HEK293 (cell line): ENCODE results near the gene PARD6B.

Source experiments
- CTCF ChIA-PET: fragments of 350-600 bp; formaldehyde crosslinking; extraction: SDS; loops from one replicate; lab custom pipeline; 2021; ENCODE audit warnings: antibody characterized with exemption; lab: Yijun Ruan, JAX
- POLR2A ChIA-PET: fragments of 300-600 bp; formaldehyde crosslinking; extraction: SDS; loops from one replicate; lab custom pipeline; 2020; ENCODE audit warnings: antibody characterized with exemption, inconsistent platforms; lab: Yijun Ruan, JAX
- H3K27ac ChIP-seq: fragments of 200-500 bp; sonication (Bioruptor generic); 2 replicates; pipeline ENCODE4 v1.5.1; 2014; ENCODE audit warnings: low read depth, low read length, control low read depth, inconsistent platforms; ENCODE audit errors: extremely low read depth
- H3K36me3 ChIP-seq, 2 experiments: fragments of 200-500 bp in 1 of 2; sonication (Bioruptor generic) in 1 of 2; 1 replicate in 1 of 2; 2 replicates in 1 of 2; pipeline ENCODE4 v1.5.1; 2014 to 2017; ENCODE audit warnings: inconsistent platforms in 2 of 2, low read length in 2 of 2; ENCODE audit not compliant: control insufficient read depth in 2 of 2, insufficient read depth in 1 of 2
- H3K4me1 ChIP-seq: fragments of 200-500 bp; sonication (Bioruptor generic); 2 replicates; pipeline ENCODE4 v1.5.1; 2014; ENCODE audit warnings: mild to moderate bottlenecking, low read length, inconsistent platforms; ENCODE audit not compliant: control insufficient read depth, insufficient read depth
- H3K4me3 ChIP-seq: 2 replicates; pipeline ENCODE4 v1.5.1; 2011; ENCODE audit warnings: low read depth, mild to moderate bottlenecking, control low read depth, low read length, moderate library complexity
- H3K9me3 ChIP-seq: fragments of 200-500 bp; sonication (Bioruptor generic); 2 replicates; pipeline ENCODE4 v1.5.1; 2014; ENCODE audit warnings: low read depth, low read length, inconsistent platforms; ENCODE audit not compliant: control insufficient read depth, insufficient read depth
- BCL6B ChIP-seq: fragments of 450-650 bp; formaldehyde crosslinking; IDR thresholded peaks from 2 replicates; pipeline ENCODE4 v1.5.1; 2017; ENCODE audit warnings: missing biosample characterization, missing genetic modification characterization
- CTCF ChIP-seq: fragments of 450-650 bp; formaldehyde crosslinking; IDR thresholded peaks from 2 replicates; pipeline ENCODE4 v1.5.1; 2016; ENCODE audit warnings: missing biosample characterization, missing genetic modification characterization
- KLF16 ChIP-seq: fragments of 450-650 bp; formaldehyde crosslinking; IDR thresholded peaks from 2 replicates; pipeline ENCODE4 v1.5.1; 2017; ENCODE audit warnings: missing biosample characterization, missing genetic modification characterization
- MYNN ChIP-seq: fragments of 450-650 bp; formaldehyde crosslinking; IDR thresholded peaks from 2 replicates; pipeline ENCODE4 v1.5.1; 2016; ENCODE audit warnings: missing biosample characterization, missing genetic modification characterization, borderline replicate concordance
- SCRT1 ChIP-seq: fragments of 450-650 bp; formaldehyde crosslinking; IDR thresholded peaks from 2 replicates; pipeline ENCODE4 v1.5.1; 2016; ENCODE audit warnings: missing biosample characterization, missing genetic modification characterization, borderline replicate concordance
- ZBTB44 ChIP-seq: fragments of 450-650 bp; IDR thresholded peaks from 2 replicates; pipeline ENCODE4 v1.5.1; 2018; ENCODE audit warnings: missing biosample characterization, mild to moderate bottlenecking, missing genetic modification characterization
- ZBTB8A ChIP-seq: fragments of 450-650 bp; formaldehyde crosslinking; IDR thresholded peaks from 2 replicates; pipeline ENCODE4 v1.5.1; 2016; ENCODE audit warnings: missing biosample characterization, missing genetic modification characterization
- ZFP41 ChIP-seq: fragments of 450-650 bp; formaldehyde crosslinking; IDR thresholded peaks from 2 replicates; pipeline ENCODE4 v1.5.1; 2016; ENCODE audit warnings: missing biosample characterization, missing genetic modification characterization, borderline replicate concordance
- ZNF121 ChIP-seq: fragments of 450-650 bp; formaldehyde crosslinking; IDR thresholded peaks from 2 replicates; pipeline ENCODE4 v1.5.1; 2016; ENCODE audit warnings: missing biosample characterization, missing genetic modification characterization
- ZNF398 ChIP-seq: fragments of 450-650 bp; formaldehyde crosslinking; IDR thresholded peaks from 2 replicates; pipeline ENCODE4 v1.5.1; 2017; ENCODE audit warnings: missing biosample characterization, missing genetic modification characterization
- ZNF513 ChIP-seq: fragments of 450-650 bp; IDR thresholded peaks from 2 replicates; pipeline ENCODE4 v1.5.1; 2018; ENCODE audit warnings: missing biosample characterization, missing genetic modification characterization
- ZNF571 ChIP-seq: fragments of 450-650 bp; formaldehyde crosslinking; IDR thresholded peaks from 2 replicates; pipeline ENCODE4 v1.5.0; 2017; ENCODE audit warnings: missing biosample characterization, missing genetic modification characterization
- ZNF580 ChIP-seq: fragments of 450-650 bp; formaldehyde crosslinking; IDR thresholded peaks from 2 replicates; pipeline ENCODE4 v1.5.1; 2016; ENCODE audit warnings: missing biosample characterization, missing genetic modification characterization
- ZNF623 ChIP-seq: fragments of 450-650 bp; formaldehyde crosslinking; IDR thresholded peaks from 2 replicates; pipeline ENCODE4 v1.5.1; 2016; ENCODE audit warnings: missing biosample characterization, missing genetic modification characterization
- ZNF792 ChIP-seq: fragments of 450-650 bp; formaldehyde crosslinking; IDR thresholded peaks from 2 replicates; pipeline ENCODE4 v1.5.1; 2016; ENCODE audit warnings: missing biosample characterization, missing genetic modification characterization
- ZSCAN4 ChIP-seq: fragments of 450-650 bp; formaldehyde crosslinking; IDR thresholded peaks from 2 replicates; pipeline ENCODE4 v1.5.1; 2017; ENCODE audit warnings: missing biosample characterization, missing genetic modification characterization

Gene PARD6B

GRCh38 chr20:50717974-50718761 lies 13.2 kb upstream of the PARD6B start (continued):
- TF ChIP-seq CTCF = peak; percentile 53; the same call in 1 of the 2 replicates
- TF ChIP-seq ZNF580 (tag by site-specific recombination) = no peak
- no peak for TF ChIP-seq ZNF623

- peaks cover 3% of the 10 kb centered on the region; the same call in 1 of the 2 replicates for H3K4me1 ChIP-seq
- H3K27ac ChIP-seq = no peak overlapping the region
- no peaks in the 10 kb centered on the region for H3K36me3 ChIP-seq
- no peak overlapping the region for H3K4me3 ChIP-seq
- no peaks in the 10 kb centered on the region for H3K9me3 ChIP-seq
- TF ChIP-seq ZNF513 (no peak), ZNF121 (tag by site-specific recombination) (peak; percentile 58; the same call in 1 of the 2 replicates)
- POLR2A ChIA-PET = no interaction called here
- CTCF ChIA-PET = interaction anchor here (0.7 kb wide), 1 partner anchor 163 kb away, joined by 3 read pairs; no protein-coding TSS in a partner anchor
Measured at GRCh38 chr20:50719328-50719727, 12.1 kb upstream of the PARD6B start.

GRCh38 chr20:50720026-50720425 lies 11.4 kb upstream of the PARD6B start:
- H3K27ac ChIP-seq = no peak overlapping the region
- H3K36me3 ChIP-seq = no peaks in the 10 kb centered on the region
- POLR2A ChIA-PET = no interaction called here
- CTCF ChIA-PET = no interaction called here
- no peaks in the 10 kb centered on the region for H3K9me3 ChIP-seq
- no peak overlapping the region for H3K4me3 ChIP-seq
- peaks cover 3% of the 10 kb centered on the region; the same call in 1 of the 2 replicates for H3K4me1 ChIP-seq
- TF ChIP-seq ZNF121 (tag by site-specific recombination) = 0 out of 2 replicates have a peak, but pooled peaks have one; percentile 16
- no peak for TF ChIP-seq ZBTB8A (tag by site-specific recombination)

- Histone ChIP-seq H3K4me3 (no peak overlapping the region), H3K4me1 (peaks cover 3% of the 10 kb centered on the region; the same call in 1 of the 2 replicates), H3K36me3 (no peaks in the 10 kb centered on the region), H3K9me3 (no peaks in the 10 kb centered on the region), H3K27ac (no peak overlapping the region)
- ChIA-PET POLR2A (interaction anchor here (0.6 kb wide), 1 partner anchor 17 kb away, joined by 3 read pairs; no protein-coding TSS in a partner anchor), CTCF (no interaction called here)
- TF ChIP-seq SCRT1 (tag by site-specific recombination) = no peak
- TF ChIP-seq BCL6B (tag by site-specific recombination) = no peak
- TF ChIP-seq ZBTB44 (tag by site-specific recombination) = no peak
- no peak for TF ChIP-seq MYNN (tag by site-specific recombination)
- no peak for TF ChIP-seq ZSCAN4 (tag by site-specific recombination)
- TF ChIP-seq ZNF571 (tag by site-specific recombination) = no peak
- no peak for TF ChIP-seq ZNF792 (tag by site-specific recombination)
- no peak for TF ChIP-seq ZFP41 (tag by site-specific recombination)
- no peak for TF ChIP-seq ZBTB8A (tag by site-specific recombination)
- no peak for TF ChIP-seq ZNF398 (tag by site-specific recombination)
- TF ChIP-seq KLF16 (tag by site-specific recombination) = no peak
Measured at GRCh38 chr20:50720582-50720981, 10.8 kb upstream of the PARD6B start.
